CD14-positive monocyte (primary cell): Measurements from ENCODE around the gene TTC14. TPM values are rescaled to one million over a fixed set of nuclear protein-coding genes. Genes with fewer than 3 reads are reported as not detected.

Experiments used
- DNase-seq, 3 donors: peaks; one replicate each; pipeline ENCODE4 v3.0.0-alpha.2; 2011 to 2022
- H2AFZ ChIP-seq: 2 replicates; pipeline ENCODE4 v1.6.0; 2012; ENCODE audit warnings: mild to moderate bottlenecking, low read depth, low read length, inconsistent platforms; ENCODE audit not compliant: insufficient read depth, poor library complexity, severe bottlenecking
- H3K27ac ChIP-seq, 2 donors: 1 replicate in 1 of 2; 2 replicates in 1 of 2; pipeline ENCODE4 v1.5.1; 2012 to 2013; ENCODE audit warnings: low read length in 2 of 2, control low read depth in 1 of 2, inconsistent platforms in 1 of 2, low read depth in 1 of 2, mild to moderate bottlenecking in 1 of 2
- H3K27me3 ChIP-seq, 2 donors: one replicate each; pipeline versions ENCODE4 v1.6.0 to v1.6.1; 2011 to 2013; ENCODE audit warnings: low read length in 2 of 2; ENCODE audit not compliant: control insufficient read depth in 2 of 2, insufficient read depth in 2 of 2
- H3K36me3 ChIP-seq, 2 donors: replicated peaks in 1 of 2; 1 replicate in 1 of 2; 2 replicates in 1 of 2; pipeline versions ENCODE4 v1.5.1 to v1.6.1; 2012 to 2013; ENCODE audit warnings: low read length in 2 of 2, control low read depth in 1 of 2, inconsistent platforms in 1 of 2, mild to moderate bottlenecking in 1 of 2; ENCODE audit not compliant: insufficient read depth in 2 of 2, control insufficient read depth in 1 of 2
- H3K4me1 ChIP-seq, 2 donors: 1 replicate in 1 of 2; 2 replicates in 1 of 2; pipeline versions ENCODE4 v1.5.1 to v1.6.1; 2012 to 2013; ENCODE audit warnings: low read length in 2 of 2, control low read depth in 1 of 2, inconsistent platforms in 1 of 2, mild to moderate bottlenecking in 1 of 2, moderate library complexity in 1 of 2; ENCODE audit not compliant: insufficient read depth in 2 of 2, control insufficient read depth in 1 of 2
- H3K4me2 ChIP-seq: replicated peaks from 2 replicates; pipeline ENCODE3; 2012; ENCODE audit warnings: low read length, moderate library complexity, mild to moderate bottlenecking; ENCODE audit not compliant: poor library complexity, severe bottlenecking; ENCODE audit errors: extremely low read depth
- H3K4me3 ChIP-seq, 3 experiments: fragments of 200-600 bp in 1 of 3; sonication (generic) in 1 of 3; replicated peaks in 1 of 3; 1 replicate in 2 of 3; 2 replicates in 1 of 3; pipeline ENCODE4 v1.5.1; 2011 to 2013; ENCODE audit warnings: low read length in 3 of 3, mild to moderate bottlenecking in 3 of 3, control low read depth in 2 of 3, low read depth in 2 of 3, inconsistent platforms in 1 of 3, moderate library complexity in 1 of 3
- H3K79me2 ChIP-seq: 2 replicates; pipeline ENCODE4 v1.6.0; 2012; ENCODE audit warnings: mild to moderate bottlenecking, control low read depth, inconsistent platforms, low read length, moderate library complexity; ENCODE audit not compliant: insufficient read depth
- H3K9ac ChIP-seq: 2 replicates; pipeline ENCODE4 v1.6.0; 2017; ENCODE audit warnings: low read length, mild to moderate bottlenecking; ENCODE audit not compliant: insufficient read depth, poor library complexity, severe bottlenecking
- H3K9me3 ChIP-seq, 2 donors: replicated peaks in 1 of 2; 1 replicate in 1 of 2; 2 replicates in 1 of 2; pipeline versions ENCODE4 v1.5.1 to v1.6.1; 2012 to 2013; ENCODE audit warnings: low read length in 2 of 2, control low read depth in 1 of 2; ENCODE audit not compliant: control insufficient read depth in 1 of 2, insufficient read depth in 1 of 2
- H4K20me1 ChIP-seq: 2 replicates; pipeline ENCODE4 v1.6.0; 2012; ENCODE audit warnings: mild to moderate bottlenecking, low read length, control low read depth, moderate library complexity; ENCODE audit not compliant: insufficient read depth
- H3K27ac Mint-ChIP-seq, 7 donors: one replicate each; pipeline ENCODE4 v1.8.0; 2020; ENCODE audit warnings: mild to moderate bottlenecking in 7 of 7, mixed read lengths in 7 of 7, moderate library complexity in 6 of 7, inconsistent platforms in 2 of 7
- H3K27me3 Mint-ChIP-seq, 3 donors: one replicate each; pipeline ENCODE4 v1.8.0; 2021 to 2022; ENCODE audit warnings: low read depth in 3 of 3, mild to moderate bottlenecking in 3 of 3, mixed read lengths in 3 of 3, moderate library complexity in 3 of 3, inconsistent platforms in 1 of 3
- H3K36me3 Mint-ChIP-seq, 2 donors: one replicate each; pipeline ENCODE4 v1.8.0; 2020; ENCODE audit warnings: mixed read lengths in 2 of 2, inconsistent platforms in 1 of 2, mild to moderate bottlenecking in 1 of 2
- H3K4me1 Mint-ChIP-seq: one replicate; pipeline ENCODE4 v1.8.0; 2020; ENCODE audit warnings: mild to moderate bottlenecking, mixed read lengths
- H3K4me3 Mint-ChIP-seq, 2 donors: one replicate each; pipeline ENCODE4 v1.8.0; 2020; ENCODE audit warnings: mild to moderate bottlenecking in 2 of 2, mixed read lengths in 2 of 2, moderate library complexity in 1 of 2
- H3K9me3 Mint-ChIP-seq, 7 donors: one replicate each; pipeline ENCODE4 v1.8.0; 2020 to 2022; ENCODE audit warnings: mixed read lengths in 7 of 7, mild to moderate bottlenecking in 6 of 7, moderate library complexity in 6 of 7, inconsistent platforms in 2 of 7
- WGBS: methylation state at CpG from one replicate; pipeline ENCODE4 v1.1.5; 2013; ENCODE audit warnings: missing lambda C conversion rate; ENCODE audit not compliant: insufficient coverage; 5-methylcytosine and 5-hydroxymethylcytosine counted together
- intact Hi-C, 2 donors: fragments of 100-400 bp; cut with micrococcal nuclease; formaldehyde crosslinking; loops; one replicate each; pipeline versions ENCODE4 v1.15.0 to v1.15.1; 2023
- polyA minus RNA-seq: library from RNA; depleted of rRNA, polyadenylated mRNA; stranded (reverse); fragments of >200 nt; gene quantifications from 2 replicates; pipeline ENCODE4 v1.2.3, GENCODE V29; 2012
- polyA plus RNA-seq, 3 donors: library from polyadenylated mRNA; depleted of rRNA in 1 of 3; unstranded in 2 of 3; stranded (reverse) in 1 of 3; fragments of 300-500 nt in 2 of 3; fragments of >200 nt in 1 of 3; fragmentation: Illumina TruSeq in 2 of 3; gene quantifications; 1 replicate in 2 of 3; 2 replicates in 1 of 3; pipeline ENCODE4 v1.2.3, GENCODE V29; 2012 to 2021
- total RNA-seq, 12 experiments: library from RNA in 1 of 12; stranded (reverse) in 1 of 12; fragments of 120-200 nt in 1 of 12; gene quantifications; one replicate each; pipeline ENCODE4 v1.2.4 and lab custom pipeline; 2013 to 2026; ENCODE audit warnings: mixed read lengths in 6 of 12, inconsistent platforms in 1 of 12
- TF ChIP-seq, protein P1 (sequence below): fragments of 200-600 bp; IDR thresholded peaks from one replicate; pipeline ENCODE4 v1.8.0; 2022; ENCODE audit warnings: antibody characterized with exemption, mild to moderate bottlenecking

Gene TTC14, protein sequence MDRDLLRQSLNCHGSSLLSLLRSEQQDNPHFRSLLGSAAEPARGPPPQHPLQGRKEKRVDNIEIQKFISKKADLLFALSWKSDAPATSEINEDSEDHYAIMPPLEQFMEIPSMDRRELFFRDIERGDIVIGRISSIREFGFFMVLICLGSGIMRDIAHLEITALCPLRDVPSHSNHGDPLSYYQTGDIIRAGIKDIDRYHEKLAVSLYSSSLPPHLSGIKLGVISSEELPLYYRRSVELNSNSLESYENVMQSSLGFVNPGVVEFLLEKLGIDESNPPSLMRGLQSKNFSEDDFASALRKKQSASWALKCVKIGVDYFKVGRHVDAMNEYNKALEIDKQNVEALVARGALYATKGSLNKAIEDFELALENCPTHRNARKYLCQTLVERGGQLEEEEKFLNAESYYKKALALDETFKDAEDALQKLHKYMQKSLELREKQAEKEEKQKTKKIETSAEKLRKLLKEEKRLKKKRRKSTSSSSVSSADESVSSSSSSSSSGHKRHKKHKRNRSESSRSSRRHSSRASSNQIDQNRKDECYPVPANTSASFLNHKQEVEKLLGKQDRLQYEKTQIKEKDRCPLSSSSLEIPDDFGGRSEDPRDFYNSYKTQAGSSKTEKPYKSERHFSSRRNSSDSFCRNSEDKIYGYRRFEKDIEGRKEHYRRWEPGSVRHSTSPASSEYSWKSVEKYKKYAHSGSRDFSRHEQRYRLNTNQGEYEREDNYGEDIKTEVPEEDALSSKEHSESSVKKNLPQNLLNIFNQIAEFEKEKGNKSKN
- 68.8 TPM for total RNA-seq (2013)
- polyA plus RNA-seq (10 to 100 TPM; 18.3 to 40.6 (median 18.9) TPM), polyA minus RNA-seq (19.1 and 44.8 TPM in 2 replicates), total RNA-seq (lab: John Stamatoyannopoulos, UW) (17.6 to 129 (median 64.2) reads per million in 11 experiments)

DNA sequence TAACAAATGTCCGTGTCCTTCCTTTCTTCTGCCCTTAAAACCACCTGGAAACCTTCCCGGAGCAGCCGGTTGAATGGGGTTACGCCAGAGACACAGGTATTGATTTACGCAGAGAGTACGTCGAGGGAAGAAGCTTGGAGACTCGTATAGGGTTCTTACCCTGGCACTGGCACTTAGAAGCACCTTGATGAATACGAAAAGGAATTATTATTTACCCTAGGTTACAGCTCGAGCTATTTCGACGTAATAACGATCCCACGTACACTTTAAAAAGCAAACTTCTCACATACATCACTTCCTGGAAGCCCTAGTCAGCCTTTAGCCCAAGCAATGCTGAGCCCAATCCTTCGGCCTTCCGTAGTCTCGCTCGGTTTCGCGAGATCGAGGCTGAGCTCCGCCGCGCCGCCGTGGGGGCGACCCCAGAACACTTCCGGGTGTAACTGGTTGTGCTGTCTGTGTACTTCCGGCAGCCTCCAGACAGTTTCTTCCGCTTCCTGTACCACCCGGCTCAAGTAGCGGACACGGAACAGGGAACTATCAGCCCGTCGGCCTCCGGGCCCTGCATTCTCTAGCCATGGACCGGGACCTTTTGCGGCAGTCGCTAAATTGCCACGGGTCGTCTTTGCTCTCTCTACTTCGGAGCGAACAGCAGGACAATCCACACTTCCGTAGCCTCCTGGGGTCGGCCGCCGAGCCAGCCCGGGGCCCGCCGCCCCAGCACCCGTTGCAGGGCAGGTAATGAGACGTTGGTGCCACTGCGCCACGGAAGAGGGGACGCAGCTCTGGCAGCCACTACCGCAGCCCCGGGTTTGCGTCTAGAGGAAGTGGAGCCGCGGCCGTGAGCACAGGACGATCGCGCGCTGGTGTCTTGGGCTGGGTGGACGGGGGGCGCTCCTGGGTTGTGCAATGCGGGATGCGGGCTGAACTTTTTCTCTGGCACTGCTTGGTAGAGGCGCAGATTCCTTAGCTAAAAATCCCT lies at the start of gene TTC14:
Gene TTC14 (plus strand): TSS at position 476 of the 979 bp plus-strand sequence. CDS start 99 bp downstream, at position 575.
- peaks cover 0 to 19% (median 7%) of the 10 kb centered on the region in 7 donors for H3K9me3 Mint-ChIP-seq
- H3K4me3 Mint-ChIP-seq, result peak within 1 kb of the TSS; percentile 98 to 99
- peaks cover 2 to 7% of the 10 kb centered on the region in 2 donors for H3K9me3 ChIP-seq
- H2AFZ ChIP-seq, result peak within 1 kb of the TSS; percentile 85
- no peaks in the 10 kb centered on the region for H4K20me1 ChIP-seq
- WGBS, result 3% methylated on average over 61 of the region's 70 CpGs
- peaks cover 21% of the 10 kb centered on the region for H3K79me2 ChIP-seq
- peaks cover 13 to 35% of the 10 kb centered on the region in 2 donors for H3K27me3 ChIP-seq
- DNase-seq, result peak; percentile 89 to 96 (median 93)
- H3K27ac Mint-ChIP-seq, result peak within 1 kb of the TSS; percentile 92 to 96 (median 94)
- H3K4me1 Mint-ChIP-seq, result peaks cover 22% of the 10 kb centered on the region
- peaks cover 33 to 34% of the 10 kb centered on the region in 2 donors for H3K36me3 Mint-ChIP-seq
- peak within 1 kb of the TSS; percentile 88 to 95 for H3K27ac ChIP-seq
- TF ChIP-seq, protein P1, sequence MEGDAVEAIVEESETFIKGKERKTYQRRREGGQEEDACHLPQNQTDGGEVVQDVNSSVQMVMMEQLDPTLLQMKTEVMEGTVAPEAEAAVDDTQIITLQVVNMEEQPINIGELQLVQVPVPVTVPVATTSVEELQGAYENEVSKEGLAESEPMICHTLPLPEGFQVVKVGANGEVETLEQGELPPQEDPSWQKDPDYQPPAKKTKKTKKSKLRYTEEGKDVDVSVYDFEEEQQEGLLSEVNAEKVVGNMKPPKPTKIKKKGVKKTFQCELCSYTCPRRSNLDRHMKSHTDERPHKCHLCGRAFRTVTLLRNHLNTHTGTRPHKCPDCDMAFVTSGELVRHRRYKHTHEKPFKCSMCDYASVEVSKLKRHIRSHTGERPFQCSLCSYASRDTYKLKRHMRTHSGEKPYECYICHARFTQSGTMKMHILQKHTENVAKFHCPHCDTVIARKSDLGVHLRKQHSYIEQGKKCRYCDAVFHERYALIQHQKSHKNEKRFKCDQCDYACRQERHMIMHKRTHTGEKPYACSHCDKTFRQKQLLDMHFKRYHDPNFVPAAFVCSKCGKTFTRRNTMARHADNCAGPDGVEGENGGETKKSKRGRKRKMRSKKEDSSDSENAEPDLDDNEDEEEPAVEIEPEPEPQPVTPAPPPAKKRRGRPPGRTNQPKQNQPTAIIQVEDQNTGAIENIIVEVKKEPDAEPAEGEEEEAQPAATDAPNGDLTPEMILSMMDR, result no peak
- H3K4me3 ChIP-seq, result peak within 1 kb of the TSS; percentile 64 to 93 (median 68)
- peak within 1 kb of the TSS; percentile 96 for H3K9ac ChIP-seq
- H3K4me2 ChIP-seq, result peak within 1 kb of the TSS; percentile 89
- peaks cover 13 to 29% (median 19%) of the 10 kb centered on the region in 3 donors for H3K27me3 Mint-ChIP-seq
- H3K36me3 ChIP-seq, result peaks cover 33% of the 10 kb centered on the region in 2 donors
- peaks cover 11 to 15% of the 10 kb centered on the region in 2 donors for H3K4me1 ChIP-seq
- intact Hi-C loops, result no loop called here
